Renal cortical epithelial cell (primary cell): ENCODE results near the gene GATD1. TPM values are rescaled to one million over a fixed set of nuclear protein-coding genes. Genes with fewer than 3 reads are reported as not detected.

Experiments
- DNase-seq: peaks from one replicate; pipeline ENCODE4 v3.0.0-alpha.2; 2011; ENCODE audit warnings: low read depth
- total RNA-seq: library from RNA; depleted of rRNA; stranded (reverse); fragments of >200 nt; gene quantifications from 2 replicates; pipeline ENCODE4 v1.2.3, GENCODE V29; 2014

The GATD1 gene
- total RNA-seq, 1 donor from 2014 or later: 38.0 TPM

DNA sequence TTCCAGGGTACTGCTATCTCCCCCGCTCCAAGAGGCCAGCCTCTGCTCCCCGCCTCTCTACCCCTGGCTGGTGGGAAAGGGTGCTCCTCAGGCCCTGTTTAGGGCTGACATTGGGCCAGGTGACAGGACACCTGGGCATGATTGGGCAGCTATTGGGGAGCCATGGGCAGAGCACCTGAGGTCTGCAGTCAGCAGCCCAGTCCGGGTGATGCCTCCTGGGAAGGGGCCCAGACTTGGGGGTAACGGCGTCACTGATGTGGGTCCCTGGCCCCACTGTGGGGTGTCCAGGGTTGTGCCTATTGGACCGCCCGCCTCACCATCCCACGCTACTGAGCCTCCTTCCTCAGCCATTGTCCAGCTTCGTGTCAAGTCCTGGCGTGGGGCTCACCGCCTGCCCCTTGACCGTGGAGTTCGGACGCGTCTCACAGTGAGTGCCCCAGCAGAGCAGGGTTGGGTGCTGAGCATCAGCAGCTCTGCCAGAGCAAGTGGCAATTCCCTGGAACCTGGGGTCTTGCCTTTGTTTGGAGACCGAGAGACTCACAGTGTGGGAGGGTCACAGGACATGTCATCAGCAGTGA, 2.8 kb upstream of the GATD1 start:
- DNase-seq: no peak

GRCh38 chr11:778976-779954, 2.0 kb upstream of the GATD1 start:
- DNase-seq: no peak

DNA sequence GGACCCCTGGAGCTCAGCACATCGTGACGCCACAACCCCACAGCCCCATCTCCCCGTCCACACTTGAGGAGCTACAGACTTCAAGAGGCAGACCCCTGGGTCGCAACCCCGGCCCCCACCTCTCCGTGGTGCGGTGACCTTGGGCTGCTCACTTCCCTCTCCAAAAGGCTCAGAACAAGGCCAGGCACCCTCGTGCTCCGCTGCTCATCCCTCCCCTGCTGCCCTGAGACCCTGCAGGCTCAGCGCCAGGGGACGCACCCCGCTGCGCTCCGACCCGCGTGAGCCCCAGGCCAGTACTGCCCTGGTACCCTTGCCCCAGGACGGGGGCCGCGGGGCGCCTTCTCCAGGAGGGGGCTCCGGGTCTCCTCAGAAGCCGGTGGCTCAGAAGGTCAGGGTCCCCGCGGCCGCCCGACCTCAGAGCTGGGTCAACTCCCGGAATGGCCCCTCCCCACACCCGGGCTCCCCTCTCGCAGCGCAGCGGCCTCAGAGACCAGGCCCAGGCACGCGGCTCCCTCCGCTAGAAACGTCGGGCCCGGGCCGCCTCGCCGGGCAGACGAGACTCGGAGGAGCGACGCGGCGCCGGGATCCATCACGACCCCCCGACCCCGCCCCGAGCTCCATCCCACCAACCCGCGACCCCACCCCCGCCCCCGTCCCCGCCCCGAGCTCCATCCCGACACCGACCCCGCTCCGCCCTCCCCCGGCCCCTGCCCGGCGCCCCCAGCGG, 563 bp downstream of the GATD1 start:
- DNase-seq: no peak

DNA sequence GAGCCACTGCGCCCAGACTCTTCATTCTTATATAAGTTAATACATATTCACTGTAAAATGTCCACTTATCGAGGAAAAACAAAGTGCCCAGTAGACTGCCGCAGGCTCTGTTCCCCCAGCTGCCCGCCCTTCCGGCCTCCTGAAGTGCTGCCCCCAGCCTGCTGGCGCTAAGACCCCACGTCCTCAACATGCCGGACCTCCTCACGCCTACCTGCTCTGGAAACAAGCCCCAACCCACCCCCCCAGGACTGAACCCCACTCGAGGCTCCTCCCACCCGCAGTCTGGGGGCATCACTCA, 1.1 kb downstream of the GATD1 start:
- DNase-seq: no peak

- DNase-seq: peak; percentile 33
Observed at GRCh38 chr11:774873-775592, 2.3 kb downstream of the GATD1 start.

DNA sequence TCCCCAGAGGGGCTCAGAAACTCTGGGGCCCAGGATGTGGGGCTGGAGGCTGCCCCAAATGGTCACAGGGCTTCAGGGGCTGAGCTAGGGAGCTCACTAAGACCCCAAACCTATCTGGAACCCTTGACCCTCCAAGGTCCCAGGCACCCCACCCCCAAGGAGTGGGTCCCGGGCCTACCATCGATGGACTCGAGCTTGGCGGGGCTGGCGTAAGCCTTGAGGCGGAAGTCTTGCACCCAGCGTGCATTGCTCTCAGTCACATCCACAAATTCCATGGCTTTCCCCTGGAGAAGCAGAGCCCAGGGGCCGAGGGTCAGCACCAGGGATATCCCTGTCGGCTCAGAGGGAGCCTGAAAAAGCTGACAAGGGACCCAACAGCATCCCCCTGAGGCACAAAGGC, 3.5 kb downstream of the GATD1 start:
- DNase-seq: no peak

- no peak for DNase-seq
Observed at GRCh38 chr11:773425-773824, 3.9 kb downstream of the GATD1 start.

DNA sequence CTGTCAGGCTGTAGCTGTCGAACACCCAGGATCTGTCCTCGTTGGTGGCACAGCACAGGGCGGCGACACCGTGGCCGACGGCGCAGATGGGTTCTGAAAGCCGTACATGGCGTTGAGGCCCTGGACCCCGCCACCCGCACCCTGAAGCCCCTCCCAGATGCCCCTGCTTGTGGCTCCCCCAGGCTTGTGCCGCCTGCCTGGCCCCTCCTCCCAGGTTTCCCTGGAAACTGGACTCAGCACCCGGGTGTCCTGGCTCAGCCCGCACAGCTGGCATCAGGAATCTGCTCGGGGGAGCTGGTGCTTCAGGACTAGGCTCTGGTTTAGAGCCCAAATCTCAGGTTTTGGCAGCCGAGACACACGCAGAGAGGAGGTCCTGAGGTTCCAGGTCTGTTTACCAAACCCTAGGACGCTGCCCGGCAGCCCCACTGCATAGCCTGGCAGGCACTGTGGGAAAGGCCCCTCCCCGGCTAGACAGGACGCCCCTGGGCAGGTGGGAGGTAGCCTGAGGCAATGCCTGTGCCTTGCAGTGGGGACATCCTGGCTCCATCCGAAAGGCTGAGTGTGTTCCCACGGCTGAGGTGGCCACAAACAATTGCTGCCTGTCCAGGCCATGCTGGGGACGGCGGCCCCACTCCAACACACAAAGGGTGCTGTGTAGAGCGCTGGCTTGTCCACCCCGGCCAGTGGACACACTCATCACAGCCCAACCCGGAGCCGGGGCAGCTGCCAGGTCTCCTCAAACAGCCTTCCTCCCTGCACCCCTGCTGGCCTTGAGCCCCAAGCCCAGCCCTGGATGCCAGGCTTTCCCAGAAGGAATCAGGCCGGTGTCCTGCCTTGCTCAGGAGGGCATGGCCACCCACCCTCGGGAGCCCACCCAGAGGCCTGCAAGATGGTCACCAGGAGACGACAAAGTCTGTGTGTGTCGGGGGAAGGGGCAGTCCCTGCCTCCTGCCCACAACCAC, 4.6 kb downstream of the GATD1 start:
- DNase-seq: no peak

- no peak for DNase-seq
Observed at GRCh38 chr11:771617-772204, 5.6 kb downstream of the GATD1 start.

- no peak for DNase-seq
Observed at GRCh38 chr11:770642-771616, 6.4 kb downstream of the GATD1 start.

DNA sequence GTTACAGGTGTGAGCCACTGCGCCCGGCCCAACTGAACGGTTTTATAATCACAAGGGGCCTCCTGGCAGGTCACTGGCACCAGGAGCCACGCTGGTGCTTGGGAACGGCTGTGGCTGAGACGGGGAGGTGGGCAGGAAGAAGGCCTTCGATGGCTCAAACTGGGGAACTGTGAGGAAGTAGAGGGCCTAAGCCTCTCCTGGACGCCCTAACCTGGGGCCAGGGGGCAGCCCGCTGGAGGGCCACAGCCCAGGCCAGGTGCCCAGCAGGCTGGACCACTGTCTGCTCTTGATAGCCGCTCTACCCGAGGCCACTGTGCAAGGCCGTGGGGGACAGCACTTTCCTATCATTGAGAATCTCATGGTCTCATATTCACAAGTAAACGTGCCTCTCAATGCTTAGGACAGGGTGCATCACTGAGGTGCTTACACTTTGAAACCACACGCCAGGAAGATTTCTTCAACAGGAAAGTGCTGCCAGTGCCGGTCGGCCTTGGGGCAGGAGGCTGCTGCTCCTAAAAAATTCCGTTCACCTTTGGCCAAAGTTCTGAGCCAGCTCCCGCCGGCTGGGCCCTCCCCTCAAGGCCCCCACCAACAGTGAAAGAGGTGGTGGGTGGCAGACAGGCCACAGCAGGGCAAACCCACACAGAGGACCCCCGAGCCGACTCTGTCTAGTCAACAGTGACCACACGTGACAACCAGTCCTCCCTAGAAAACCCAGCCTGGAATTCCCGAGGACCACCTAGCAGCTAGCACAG, 7.2 kb downstream of the GATD1 start:
- no peak for DNase-seq

DNA sequence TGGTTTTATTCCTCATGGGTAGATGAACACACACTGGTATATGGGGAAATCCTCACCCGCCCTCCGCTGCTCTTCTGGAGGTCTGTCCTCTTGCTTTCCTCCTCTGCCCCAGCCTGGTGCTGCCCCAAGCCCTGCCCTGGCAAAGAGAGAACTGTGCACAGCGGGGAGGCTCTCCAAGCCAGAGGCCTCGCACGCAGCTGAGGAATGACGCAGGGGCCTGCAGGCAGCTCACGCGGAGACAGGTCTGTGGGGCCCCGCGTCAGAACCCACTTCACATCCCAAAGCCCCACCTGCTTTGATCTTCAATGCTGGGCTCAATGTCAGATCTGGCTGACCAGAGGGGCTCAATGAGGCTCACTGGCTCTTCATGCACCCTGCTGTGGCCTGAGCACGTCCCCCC, 10.0 kb downstream of the GATD1 start:
- DNase-seq: no peak

DNA sequence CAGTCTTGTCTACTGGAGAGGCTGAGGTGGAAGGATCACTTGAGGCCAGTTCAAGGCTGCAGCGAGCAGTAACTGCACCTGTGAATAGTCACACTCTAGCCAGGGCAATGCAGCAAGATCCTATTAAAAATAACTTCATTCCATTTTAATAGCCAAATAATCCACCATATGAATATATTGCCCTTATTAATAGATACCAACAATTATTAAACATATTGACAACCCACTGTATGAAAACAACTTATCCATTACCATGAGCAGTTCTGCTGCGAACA, 10.4 kb downstream of the GATD1 start:
- no peak for DNase-seq

- DNase-seq: no peak
Observed at GRCh38 chr11:766106-766935, 11.0 kb downstream of the GATD1 start.

DNA sequence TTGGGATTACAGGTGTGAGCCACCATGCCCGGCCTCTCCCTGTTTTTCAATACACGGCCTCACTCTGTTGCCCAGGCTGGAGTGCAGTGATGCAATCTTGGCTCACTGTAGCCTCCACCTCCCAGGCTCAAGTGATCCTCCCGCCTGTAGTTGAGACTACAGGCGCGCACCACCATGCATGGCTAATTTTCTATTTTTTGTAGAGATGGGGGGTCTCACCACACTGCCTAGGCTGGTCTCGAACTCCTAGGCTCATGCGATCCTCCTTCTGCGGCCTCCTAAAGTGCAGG, 11.5 kb downstream of the GATD1 start:
- DNase-seq: no peak

DNA sequence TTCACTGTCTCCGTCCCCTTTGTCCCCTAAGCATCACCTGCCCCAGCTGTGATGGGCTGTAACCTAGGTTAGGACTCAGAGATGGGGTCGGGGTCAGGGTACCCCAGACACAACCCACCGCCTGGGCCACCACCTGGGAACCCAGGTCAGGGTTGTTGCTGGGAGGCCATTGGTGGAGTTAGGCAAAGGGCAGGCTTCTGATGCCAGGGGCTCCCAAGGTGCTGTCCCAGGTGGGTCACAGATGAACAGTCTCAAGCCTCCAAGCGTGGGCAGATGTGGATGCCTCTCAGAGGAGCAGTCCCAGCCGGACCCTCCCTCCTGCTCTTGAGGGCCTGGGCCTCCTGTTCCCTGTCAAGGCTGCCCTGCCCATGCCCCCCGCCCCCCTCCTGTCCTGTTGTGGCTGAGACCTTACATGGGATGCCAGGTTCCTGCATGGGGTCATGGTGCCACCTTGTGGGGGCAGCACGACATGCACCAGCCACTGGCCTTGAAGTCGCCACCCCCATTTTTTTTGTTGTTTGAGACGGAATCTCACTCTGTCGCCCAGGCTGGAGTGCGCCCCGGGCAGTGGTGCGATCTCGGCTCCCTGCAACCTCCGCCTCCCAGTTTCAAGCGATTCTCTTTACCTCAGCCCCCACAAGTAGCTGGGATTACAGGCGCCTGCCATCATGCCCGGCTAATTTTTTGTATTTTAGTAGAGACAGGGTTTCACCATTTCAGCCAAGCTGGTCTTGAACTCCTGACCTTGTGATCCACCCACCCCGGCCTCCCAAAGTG, 12.1 kb downstream of the GATD1 start:
- DNase-seq: peak; percentile 30

DNA sequence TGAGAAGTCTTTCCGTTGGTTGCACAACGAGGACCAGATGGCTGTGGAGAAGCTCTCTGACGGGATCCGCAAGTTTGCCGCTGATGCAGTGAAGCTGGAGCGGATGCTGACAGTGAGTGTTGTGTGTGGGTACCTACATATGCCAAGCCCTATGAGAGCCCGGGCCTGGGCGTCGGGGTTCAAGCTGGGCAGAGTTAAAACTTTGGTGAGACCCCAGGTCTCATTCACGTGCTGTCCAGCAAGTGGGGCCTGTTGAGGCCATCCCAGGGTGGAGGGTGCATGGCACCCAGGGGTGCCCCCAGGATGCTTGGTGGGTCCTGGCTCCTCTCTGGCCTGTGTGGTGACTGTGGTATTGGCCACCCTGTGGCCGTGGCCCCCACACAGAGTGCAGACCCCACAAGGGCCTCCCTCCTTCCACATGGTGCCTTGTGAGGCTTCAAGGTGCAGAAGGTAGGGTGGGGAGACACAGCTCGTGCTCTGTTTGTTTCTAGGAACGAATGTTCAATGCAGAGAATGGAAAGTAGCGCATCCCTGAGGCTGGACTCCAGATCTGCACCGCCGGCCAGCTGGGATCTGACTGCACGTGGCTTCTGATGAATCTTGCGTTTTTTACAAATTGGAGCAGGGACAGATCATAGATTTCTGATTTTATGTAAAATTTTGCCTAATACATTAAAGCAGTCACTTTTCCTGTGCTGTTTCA, 12.8 kb downstream of the GATD1 start:
- DNase-seq: no peak
